K562 (cell line): ENCODE results near the gene MAP3K19. TPM values are rescaled to one million over a fixed set of nuclear protein-coding genes. Genes with fewer than 3 reads are reported as not detected.

Source experiments
- CUX1 ChIP-seq: fragments of 200-800 bp; sonication (Bioruptor generic); IDR thresholded peaks from 2 replicates; pipeline ENCODE4 v1.6.1; 2016; ENCODE audit warnings: missing genetic modification characterization, missing compliant biosample characterization
- CXXC5 ChIP-seq: fragments of 250-450 bp; sonication (Bioruptor Pico); IDR thresholded peaks from 2 replicates; pipeline ENCODE4 v1.8.0; 2022; ENCODE audit warnings: inconsistent platforms, mild to moderate bottlenecking, moderate library complexity
- EGR1 ChIP-seq: fragments of 450-650 bp; conservative IDR thresholded peaks from 2 replicates; pipeline ENCODE4 v1.6.1; 2017; ENCODE audit warnings: mild to moderate bottlenecking
- IRF2 ChIP-seq: sonication (generic); formaldehyde crosslinking; IDR thresholded peaks from 2 replicates; pipeline ENCODE4 v1.8.1; 2022; ENCODE audit warnings: mild to moderate bottlenecking, missing genetic modification reagents
- L3MBTL2 ChIP-seq: fragments of 450-650 bp; IDR thresholded peaks from 2 replicates; pipeline ENCODE4 v1.6.1; 2016; ENCODE audit warnings: mild to moderate bottlenecking, moderate library complexity
- NCOR1 ChIP-seq: fragments of 450-650 bp; IDR thresholded peaks from 2 replicates; pipeline ENCODE4 v1.6.1; 2016; ENCODE audit warnings: mild to moderate bottlenecking, moderate library complexity
- RAD21 ChIP-seq, 2 experiments: fragments of 250-450 bp in 1 of 2; fragments of 450-650 bp in 1 of 2; sonication (Bioruptor Pico) in 1 of 2; formaldehyde crosslinking in 1 of 2; IDR thresholded peaks in 1 of 2; conservative IDR thresholded peaks in 1 of 2; 2 replicates each; pipeline versions ENCODE4 v1.4.0 to v1.8.0; 2020 to 2022; ENCODE audit warnings: mild to moderate bottlenecking in 2 of 2, moderate library complexity in 1 of 2
- RBM17 ChIP-seq: fragments of 200-400 bp; formaldehyde crosslinking; IDR thresholded peaks from 2 replicates; pipeline ENCODE4 v1.6.1; 2017; ENCODE audit warnings: low read depth, mild to moderate bottlenecking, low read length, borderline replicate concordance
- REST ChIP-seq, 2 experiments: fragments of 450-650 bp; formaldehyde crosslinking in 1 of 2; IDR thresholded peaks; 2 replicates each; pipeline versions ENCODE4 v1.4.0 to v1.6.1; 2014 to 2020; ENCODE audit warnings: mild to moderate bottlenecking in 2 of 2, borderline replicate concordance in 1 of 2, low read depth in 1 of 2
- SIN3A ChIP-seq, 2 experiments: fragments of 150-350 bp in 1 of 2; IDR thresholded peaks; 2 replicates each; pipeline ENCODE4 v1.6.1; 2011 to 2016; ENCODE audit warnings: borderline replicate concordance in 2 of 2, low read depth in 2 of 2, low read length in 2 of 2, mild to moderate bottlenecking in 2 of 2, moderate library complexity in 2 of 2; ENCODE audit not compliant: control insufficient read depth in 1 of 2
- ZNF133 ChIP-seq: fragments of 250-450 bp; sonication (Bioruptor Pico); IDR thresholded peaks from 2 replicates; pipeline ENCODE4 v1.4.0; 2020; ENCODE audit warnings: mild to moderate bottlenecking
- ZNF24 ChIP-seq: fragments of 450-650 bp; IDR thresholded peaks from 2 replicates; pipeline ENCODE4 v1.6.1; 2016
- polyA plus RNA-seq, 8 experiments: library from polyadenylated mRNA; depleted of rRNA in 4 of 8; stranded (reverse) in 5 of 8; unstranded in 3 of 8; fragments of >200 nt; fragmentation: Nextera tagmentation in 2 of 8; fragmentation: Illumina TruSeq in 1 of 8; extraction: Ambion mirVana in 2 of 8; extraction: Trizol in 1 of 8; gene quantifications; 2 replicates each; pipeline versions ENCODE4 v1.2.1 to v1.2.3, GENCODE V29; 2011 to 2014; ENCODE audit warnings: inconsistent platforms in 1 of 8, missing spikeins in 1 of 8
- total RNA-seq, 7 experiments: library from RNA; depleted of rRNA in 6 of 7; stranded (reverse); fragments of >200 nt in 6 of 7; fragmentation: Illumina TruSeq in 2 of 7; extraction: Trizol in 2 of 7; gene quantifications; 2 replicates each; pipeline versions ENCODE4 v1.2.1 to v1.2.3, GENCODE V29; 2011 to 2021; ENCODE audit warnings: low replicate concordance in 1 of 7

Gene MAP3K19
- total and polyA plus RNA-seq, 9 of the 15 experiments (the other 6 are each of a cell fraction or from before 2014, with no cell fraction given), result 0.29 TPM; not detected in 8

GRCh38 chr2:135004005-135004746 lies 43.1 kb downstream of the MAP3K19 start (continued):
- TF ChIP-seq SIN3A (IDR thresholded peaks at IDR 0.05; ENCODE audit: borderline replicate concordance in 2 of 2, control insufficient read depth in 1 of 2, low read depth in 2 of 2, low read length in 2 of 2) (no peak), CXXC5 (peak; percentile 35; the same call in 1 of the 2 replicates), EGR1 (peak; percentile 42; the same call in 1 of the 2 replicates), L3MBTL2 (peak; percentile 94), ZNF133 (CRISPR knock-in tag) (no peak), RBM17 (no peak), NCOR1 (no peak), CUX1 (CRISPR knock-in tag) (no peak), IRF2 (CRISPR knock-in tag) (no peak), REST (IDR thresholded peaks at IDR 0.05; ENCODE audit: borderline replicate concordance) (peak; percentile 88), REST (CRISPR knock-in tag; IDR thresholded peaks at IDR 0.05; ENCODE audit: low read depth) (no peak), RAD21 (CRISPR knock-in tag; conservative IDR thresholded peaks at IDR 0.05 in 1 of 2, IDR thresholded peaks at IDR 0.05 in 1 of 2) (peak; percentile 93 to 96), ZNF24 (no peak)
